Common myeloid progenitor, CD34-positive (primary cell): Measurements from ENCODE around the gene LLCFC1.
"Not testable (repeated sequence)": the region's sequence is repeated elsewhere in the genome, so short reads cannot be mapped to it uniquely, and the experiment has no call there.

Source experiments
- CTCF ChIA-PET: fragments of 350-600 bp; sonication (Branson Sonifier 250); formaldehyde crosslinking; loops from one replicate; lab custom pipeline; 2021; ENCODE audit warnings: antibody characterized with exemption; lab: Charles Lee
- POLR2A ChIA-PET: fragments of 350-600 bp; sonication (Branson Sonifier 250); formaldehyde crosslinking; loops from one replicate; lab custom pipeline; 2021; ENCODE audit warnings: antibody characterized with exemption; lab: Charles Lee
- DNase-seq, 3 donors: peaks; one replicate each; pipeline versions ENCODE4 v3.0.0 to v3.0.0-alpha.2; 2013
- H3K27ac ChIP-seq, 2 experiments: 1 replicate in 1 of 2; 2 replicates in 1 of 2; pipeline ENCODE4 v1.7.0; 2013; ENCODE audit warnings: inconsistent platforms in 2 of 2, low read length in 2 of 2, mild to moderate bottlenecking in 2 of 2, low read depth in 1 of 2, moderate library complexity in 1 of 2; ENCODE audit not compliant: severe bottlenecking in 2 of 2, insufficient read depth in 1 of 2, poor library complexity in 1 of 2
- H3K27me3 ChIP-seq, 5 experiments: replicated peaks in 2 of 5; 1 replicate in 3 of 5; 2 replicates in 2 of 5; pipeline versions ENCODE4 v1.6.1 to v1.7.0; 2013; ENCODE audit warnings: low read length in 4 of 5, mild to moderate bottlenecking in 2 of 5, moderate library complexity in 2 of 5, inconsistent platforms in 1 of 5; ENCODE audit not compliant: insufficient read depth in 5 of 5, control insufficient read depth in 4 of 5
- H3K36me3 ChIP-seq, 4 experiments: 1 replicate in 2 of 4; 2 replicates in 2 of 4; pipeline versions ENCODE4 v1.6.1 to v1.7.0; 2013; ENCODE audit warnings: low read length in 3 of 4, control low read depth in 1 of 4, mild to moderate bottlenecking in 1 of 4; ENCODE audit not compliant: control insufficient read depth in 4 of 4, insufficient read depth in 4 of 4
- H3K4me1 ChIP-seq, 4 experiments: 1 replicate in 3 of 4; 2 replicates in 1 of 4; pipeline versions ENCODE4 v1.6.1 to v1.7.1; 2013; ENCODE audit warnings: low read length in 3 of 4, mild to moderate bottlenecking in 3 of 4, control low read depth in 1 of 4, inconsistent platforms in 1 of 4, moderate library complexity in 1 of 4; ENCODE audit not compliant: control insufficient read depth in 4 of 4, insufficient read depth in 4 of 4; ENCODE audit errors: control extremely low read depth in 1 of 4
- H3K4me3 ChIP-seq, 7 experiments: 1 replicate in 4 of 7; 2 replicates in 3 of 7; pipeline versions ENCODE4 v1.5.1 to v1.7.0; 2013; ENCODE audit warnings: mild to moderate bottlenecking in 7 of 7, low read length in 6 of 7, moderate library complexity in 6 of 7, inconsistent platforms in 2 of 7, low read depth in 2 of 7, control low read depth in 1 of 7; ENCODE audit not compliant: insufficient read depth in 4 of 7, control insufficient read depth in 1 of 7; ENCODE audit errors: extremely low read depth in 1 of 7
- H3K9me3 ChIP-seq, 5 experiments: 1 replicate in 4 of 5; 2 replicates in 1 of 5; pipeline versions ENCODE4 v1.6.1 to v1.7.1; 2013; ENCODE audit warnings: low read length in 4 of 5, mild to moderate bottlenecking in 2 of 5, inconsistent platforms in 1 of 5, low read depth in 1 of 5, moderate library complexity in 1 of 5; ENCODE audit not compliant: control insufficient read depth in 4 of 5, insufficient read depth in 2 of 5; ENCODE audit errors: control extremely low read depth in 1 of 5
- WGBS: methylation state at CpG from one replicate; pipeline ENCODE4 v1.1.5; 2013; ENCODE audit not compliant: insufficient coverage; 5-methylcytosine and 5-hydroxymethylcytosine counted together

Gene LLCFC1

GRCh38 chr7:142974626-142975025, 35.3 kb downstream of the LLCFC1 start:
- POLR2A ChIA-PET, result no interaction called here
- no peaks in the 10 kb centered on the region for H3K36me3 ChIP-seq
- no peaks in the 10 kb centered on the region for H3K4me1 ChIP-seq
- no peak for DNase-seq
- CTCF ChIA-PET, result no interaction called here
- peaks cover 0 to 5% (median 1%) of the 10 kb centered on the region in 5 experiments for H3K9me3 ChIP-seq
- H3K4me3 ChIP-seq, result no peak overlapping the region
- no peak overlapping the region for H3K27ac ChIP-seq
- no peaks in the 10 kb centered on the region for H3K27me3 ChIP-seq
- WGBS, result 100% methylated on average over 3 of the region's 3 CpGs

GRCh38 chr7:142978402-142978801, 39.1 kb downstream of the LLCFC1 start:
- CTCF ChIA-PET, result interaction anchor here (1.1 kb wide), 1 partner anchor 25 kb away, joined by 4 read pairs; no protein-coding TSS in a partner anchor
- H3K4me3 ChIP-seq, POLR2A ChIA-PET, H3K27ac ChIP-seq, H3K4me1 ChIP-seq, H3K27me3 ChIP-seq, DNase-seq, H3K36me3 ChIP-seq: not testable (repeated sequence)
- no CpG with 5 or more reads among the region's 4 CpGs for WGBS
- H3K9me3 ChIP-seq, result peaks cover 0 to 15% (median 1%) of the 10 kb centered on the region in 5 experiments

- POLR2A ChIA-PET, result no interaction called here
- H3K36me3 ChIP-seq, result no peaks in the 10 kb centered on the region
- CTCF ChIA-PET, result interaction anchor here (0.6 to 0.9 kb wide), 2 partner anchors 9 to 144 kb away, joined by 3 read pairs; no protein-coding TSS in a partner anchor
- 100% methylated on average over 1 of the region's 1 CpG for WGBS
- DNase-seq, result no peak
- H3K27me3 ChIP-seq, result no peaks in the 10 kb centered on the region
- H3K9me3 ChIP-seq, result peaks cover 0 to 10% (median 0%) of the 10 kb centered on the region in 5 experiments
- H3K4me3 ChIP-seq, result no peak overlapping the region
- no peak overlapping the region for H3K27ac ChIP-seq
- no peaks in the 10 kb centered on the region for H3K4me1 ChIP-seq
Observed at GRCh38 chr7:142983825-142984224, 44.5 kb downstream of the LLCFC1 start.

GRCh38 chr7:142984297-142984696, 45.0 kb downstream of the LLCFC1 start:
- WGBS, result 89% methylated on average over 1 of the region's 1 CpG
- CTCF ChIA-PET, result interaction anchor here (0.6 to 1.7 kb wide), 3 partner anchors 9 to 145 kb away, joined by 3 to 5 read pairs (median 3); no protein-coding TSS in a partner anchor
- H3K9me3 ChIP-seq, result peaks cover 0 to 10% (median 0%) of the 10 kb centered on the region in 5 experiments

More at GRCh38 chr7:142984297-142984696, 45.0 kb downstream of the LLCFC1 start:
- no peaks in the 10 kb centered on the region for H3K4me1 ChIP-seq
- POLR2A ChIA-PET, result no interaction called here
- no peaks in the 10 kb centered on the region for H3K27me3 ChIP-seq
- no peaks in the 10 kb centered on the region for H3K36me3 ChIP-seq
- H3K4me3 ChIP-seq, result no peak overlapping the region
- no peak overlapping the region for H3K27ac ChIP-seq
- no peak for DNase-seq
